Measurements from ENCODE around the gene CBY1. TPM values are rescaled to one million over a fixed set of nuclear protein-coding genes. Genes with fewer than 3 reads are reported as not detected.

The CBY1 gene
- total and polyA plus RNA-seq, 10 of the 15 experiments (the other 5 are each of a cell fraction or from before 2014, with no cell fraction given): 7.3 to 18.6 (median 11.9) TPM

DNA sequence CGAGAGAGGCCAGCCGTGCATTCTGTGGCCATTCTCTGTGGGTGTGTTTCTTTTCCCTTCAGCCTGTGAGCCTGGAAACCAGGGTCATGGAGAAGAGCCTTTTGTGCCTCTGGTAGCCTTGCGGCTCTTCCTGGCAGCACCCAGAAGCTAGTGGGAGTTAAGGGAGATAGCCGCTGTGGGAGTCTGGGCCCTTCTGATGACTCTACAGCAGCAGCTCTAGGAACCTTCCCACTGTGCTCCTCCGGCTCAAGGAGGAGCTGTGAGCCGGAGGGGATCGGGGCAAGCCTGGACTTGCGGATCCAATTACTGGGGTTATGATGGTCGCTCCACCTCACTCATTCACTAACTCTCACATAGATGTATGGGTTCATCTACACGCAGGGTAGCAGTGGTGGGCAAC lies 59.8 kb downstream of the CBY1 start:
- intact Hi-C loops (cut with micrococcal nuclease; ENCODE audit: unreplicated experiment) (no loop called here), in situ Hi-C loops (cut with MboI) (no loop called here)
- Histone ChIP-seq H3K9me3 (replicated peaks; ENCODE audit: control insufficient read depth, insufficient read depth, low read length) (no peaks in the 10 kb centered on the region), H3K27me3 (replicated peaks in 1 of 2; ENCODE audit: control insufficient read depth in 2 of 2, insufficient read depth in 2 of 2, low read length in 1 of 2) (no peaks in the 10 kb centered on the region), H3K36me3 (ENCODE audit: control insufficient read depth in 2 of 2, insufficient read depth in 2 of 2, low read length in 1 of 2) (peaks cover 26 to 37% of the 10 kb centered on the region in 2 experiments), H3K4me3 (no peak overlapping the region), H3K27ac (ENCODE audit: control insufficient read depth, insufficient read depth) (no peak overlapping the region), H3K4me1 (ENCODE audit: control insufficient read depth, insufficient read depth, low read length) (no peaks in the 10 kb centered on the region; the same call in 1 of the 2 replicates), H4K20me1 (ENCODE audit: control insufficient read depth, insufficient read depth) (peaks cover 12% of the 10 kb centered on the region), H3K9ac (ENCODE audit: control insufficient read depth, insufficient read depth, low read length) (no peak overlapping the region), H3K79me2 (ENCODE audit: control insufficient read depth, insufficient read depth, low read length) (peaks cover 35% of the 10 kb centered on the region), H2AFZ (ENCODE audit: control insufficient read depth, low read depth, low read length) (no peak overlapping the region), H3K4me2 (ENCODE audit: control insufficient read depth, insufficient read depth) (no peak overlapping the region)
- RAD21 ChIA-PET (ENCODE audit: unreplicated experiment): no interaction called here
- WGBS (ENCODE audit: insufficient coverage, insufficient replicate concordance, low lambda C conversion rate, missing lambda C conversion rate): 99% methylated on average over 10 of the region's 10 CpGs
- CTCF ChIA-PET: interaction anchor here (2.6 kb wide), 1 partner anchor 9 kb away, joined by 7 read pairs; no protein-coding TSS in a partner anchor
- TF ChIP-seq TCF12 (IDR thresholded peaks at IDR 0.05; ENCODE audit: low read depth, low read length) (no peak), ZNF592 (IDR thresholded peaks at IDR 0.05) (no peak), SMAD1 (IDR thresholded peaks at IDR 0.05; ENCODE audit: low read depth, partially characterized antibody) (no peak), CBX3 (IDR thresholded peaks at IDR 0.05; ENCODE audit: borderline replicate concordance, low read depth) (no peak), RFX5 (IDR thresholded peaks at IDR 0.05; ENCODE audit: low read depth, low read length) (no peak), BACH1 (IDR thresholded peaks at IDR 0.05; ENCODE audit: borderline replicate concordance) (no peak), TBL1XR1 (IDR thresholded peaks at IDR 0.05; ENCODE audit: low read depth, low read length) (no peak), TCF7 (IDR thresholded peaks at IDR 0.05; ENCODE audit: borderline replicate concordance) (no peak), PBX3 (IDR thresholded peaks at IDR 0.05; ENCODE audit: insufficient replicate concordance, low read depth, low read length) (no peak), ZNF274 (IDR thresholded peaks at IDR 0.05; ENCODE audit: insufficient read depth, insufficient read length) (no peak), BMI1 (IDR thresholded peaks at IDR 0.05; ENCODE audit: borderline replicate concordance) (no peak), NR2C1 (IDR thresholded peaks at IDR 0.05) (no peak), NR2C2 (IDR thresholded peaks at IDR 0.05; ENCODE audit: borderline replicate concordance, control insufficient read depth, insufficient read length, low read depth) (no peak), RELA (IDR thresholded peaks at IDR 0.05; ENCODE audit: borderline replicate concordance, partially characterized antibody) (no peak), HDGF (IDR thresholded peaks at IDR 0.05) (no peak), POLR2AphosphoS5 (IDR thresholded peaks at IDR 0.05; ENCODE audit: low read length) (no peak), TAF1 (IDR thresholded peaks at IDR 0.05; ENCODE audit: borderline replicate concordance, low read depth, low read length) (no peak)
- TF ChIP-seq, protein P1, sequence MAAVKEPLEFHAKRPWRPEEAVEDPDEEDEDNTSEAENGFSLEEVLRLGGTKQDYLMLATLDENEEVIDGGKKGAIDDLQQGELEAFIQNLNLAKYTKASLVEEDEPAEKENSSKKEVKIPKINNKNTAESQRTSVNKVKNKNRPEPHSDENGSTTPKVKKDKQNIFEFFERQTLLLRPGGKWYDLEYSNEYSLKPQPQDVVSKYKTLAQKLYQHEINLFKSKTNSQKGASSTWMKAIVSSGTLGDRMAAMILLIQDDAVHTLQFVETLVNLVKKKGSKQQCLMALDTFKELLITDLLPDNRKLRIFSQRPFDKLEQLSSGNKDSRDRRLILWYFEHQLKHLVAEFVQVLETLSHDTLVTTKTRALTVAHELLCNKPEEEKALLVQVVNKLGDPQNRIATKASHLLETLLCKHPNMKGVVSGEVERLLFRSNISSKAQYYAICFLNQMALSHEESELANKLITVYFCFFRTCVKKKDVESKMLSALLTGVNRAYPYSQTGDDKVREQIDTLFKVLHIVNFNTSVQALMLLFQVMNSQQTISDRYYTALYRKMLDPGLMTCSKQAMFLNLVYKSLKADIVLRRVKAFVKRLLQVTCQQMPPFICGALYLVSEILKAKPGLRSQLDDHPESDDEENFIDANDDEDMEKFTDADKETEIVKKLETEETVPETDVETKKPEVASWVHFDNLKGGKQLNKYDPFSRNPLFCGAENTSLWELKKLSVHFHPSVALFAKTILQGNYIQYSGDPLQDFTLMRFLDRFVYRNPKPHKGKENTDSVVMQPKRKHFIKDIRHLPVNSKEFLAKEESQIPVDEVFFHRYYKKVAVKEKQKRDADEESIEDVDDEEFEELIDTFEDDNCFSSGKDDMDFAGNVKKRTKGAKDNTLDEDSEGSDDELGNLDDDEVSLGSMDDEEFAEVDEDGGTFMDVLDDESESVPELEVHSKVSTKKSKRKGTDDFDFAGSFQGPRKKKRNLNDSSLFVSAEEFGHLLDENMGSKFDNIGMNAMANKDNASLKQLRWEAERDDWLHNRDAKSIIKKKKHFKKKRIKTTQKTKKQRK (IDR thresholded peaks at IDR 0.05; ENCODE audit: low read depth, low read length): no peak
- DNase-seq (ENCODE audit: low read depth, low spot score): no peak
- no peak for FAIRE-seq
- ATAC-seq: no peak
- SMC1A ChIA-PET (ENCODE audit: uncharacterized antibody, unreplicated experiment): no interaction called here
- BruUV-seq (replicated peaks): no TSS peak
- POLR2A ChIA-PET: interaction anchor here (0.5 kb wide), 1 partner anchor 12 kb away, joined by 3 read pairs; no protein-coding TSS in a partner anchor
